ENCODE data around the gene NALCN.

The NALCN gene

GRCh38 chr13:101190337-101190736 lies 226.0 kb downstream of the NALCN start:
- no peak for FAIRE-seq

- FAIRE-seq, result no peak
Measured at GRCh38 chr13:101185606-101186005, 230.7 kb downstream of the NALCN start.

- FAIRE-seq, result no peak
Measured at GRCh38 chr13:101181076-101181685, 235.1 kb downstream of the NALCN start.

DNA sequence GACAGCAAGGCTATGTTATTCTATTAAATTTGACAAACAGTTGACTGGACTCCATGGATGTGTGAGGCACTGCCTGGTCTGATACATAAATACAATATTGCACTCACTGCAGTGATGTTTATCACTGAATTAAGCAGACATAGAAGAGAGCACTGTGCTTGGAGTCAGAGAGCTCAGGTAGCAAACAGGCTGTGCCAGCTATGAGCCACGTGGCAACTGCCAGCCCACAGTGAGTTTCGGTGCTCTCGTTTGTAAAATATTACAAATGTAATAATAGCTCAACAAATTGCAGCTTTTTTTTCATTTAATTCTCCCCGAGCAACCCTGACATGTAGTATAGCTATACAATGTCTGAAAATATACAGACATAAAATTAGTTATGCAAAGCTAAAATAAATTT lies 237.3 kb downstream of the NALCN start:
- FAIRE-seq, result no peak

DNA sequence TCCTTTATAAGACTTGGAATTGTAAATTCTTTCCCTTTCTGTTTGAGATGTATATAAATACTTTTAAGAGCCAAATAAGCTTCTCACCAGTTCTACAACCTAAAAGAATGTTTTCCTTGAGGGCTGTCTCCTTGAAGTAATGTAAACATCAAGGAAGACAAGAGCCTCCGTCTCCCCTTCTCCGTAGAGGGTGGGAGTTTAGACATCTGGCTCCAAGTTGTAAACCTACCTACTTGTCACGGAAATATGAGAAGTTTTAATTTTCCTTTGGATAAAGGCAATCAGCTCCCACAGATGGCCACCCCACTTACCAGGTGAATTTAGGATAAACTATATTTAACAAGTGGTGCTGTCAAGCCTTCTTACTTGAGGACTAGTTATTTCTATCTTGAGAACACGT lies 237.9 kb downstream of the NALCN start:
- no peak for FAIRE-seq

- FAIRE-seq, result no peak
Measured at GRCh38 chr13:101170306-101170705, 246.0 kb downstream of the NALCN start.

GRCh38 chr13:101157261-101157660 lies 259.0 kb downstream of the NALCN start:
- no peak for FAIRE-seq

DNA sequence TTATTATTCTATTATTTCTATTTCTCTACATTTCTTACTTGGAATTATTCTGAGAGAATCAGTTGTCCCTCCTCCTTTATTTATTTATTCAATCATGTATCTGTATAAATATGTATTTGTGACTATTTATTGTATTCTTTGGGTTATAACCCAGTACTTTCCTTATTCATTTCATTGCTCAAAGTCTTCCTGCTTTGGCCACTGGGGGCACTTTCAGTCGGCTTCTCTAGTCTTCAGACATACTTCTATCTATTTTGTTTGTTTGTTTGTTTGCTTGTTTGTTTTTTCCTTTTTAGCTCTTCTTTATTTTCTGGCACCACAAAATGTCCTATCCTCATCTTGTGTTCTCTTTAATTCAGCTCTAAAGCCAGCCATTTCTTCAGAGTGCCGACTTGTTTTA lies 260.4 kb downstream of the NALCN start:
- FAIRE-seq, result peak; percentile 88

DNA sequence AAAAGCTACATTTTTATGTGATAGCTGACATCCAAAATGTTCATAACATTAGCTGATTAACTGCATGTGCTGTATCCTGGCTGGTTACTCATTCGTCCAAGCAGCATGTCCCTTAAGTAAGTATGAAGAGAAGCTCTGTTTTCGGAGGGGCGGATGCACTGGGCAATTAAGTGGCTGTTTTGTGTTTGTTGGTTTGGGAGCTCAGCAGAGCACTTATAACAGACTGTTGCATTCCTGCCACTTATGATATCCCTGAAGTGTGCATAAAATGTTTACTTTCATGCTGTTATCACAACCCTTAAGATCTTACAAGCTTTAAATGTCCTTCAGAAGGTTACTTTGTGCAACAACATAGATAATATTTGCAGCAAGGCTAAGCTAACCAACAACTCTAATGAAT lies 264.1 kb downstream of the NALCN start:
- FAIRE-seq, result no peak

GRCh38 chr13:101150998-101151397 lies 265.3 kb downstream of the NALCN start:
- no peak for FAIRE-seq

DNA sequence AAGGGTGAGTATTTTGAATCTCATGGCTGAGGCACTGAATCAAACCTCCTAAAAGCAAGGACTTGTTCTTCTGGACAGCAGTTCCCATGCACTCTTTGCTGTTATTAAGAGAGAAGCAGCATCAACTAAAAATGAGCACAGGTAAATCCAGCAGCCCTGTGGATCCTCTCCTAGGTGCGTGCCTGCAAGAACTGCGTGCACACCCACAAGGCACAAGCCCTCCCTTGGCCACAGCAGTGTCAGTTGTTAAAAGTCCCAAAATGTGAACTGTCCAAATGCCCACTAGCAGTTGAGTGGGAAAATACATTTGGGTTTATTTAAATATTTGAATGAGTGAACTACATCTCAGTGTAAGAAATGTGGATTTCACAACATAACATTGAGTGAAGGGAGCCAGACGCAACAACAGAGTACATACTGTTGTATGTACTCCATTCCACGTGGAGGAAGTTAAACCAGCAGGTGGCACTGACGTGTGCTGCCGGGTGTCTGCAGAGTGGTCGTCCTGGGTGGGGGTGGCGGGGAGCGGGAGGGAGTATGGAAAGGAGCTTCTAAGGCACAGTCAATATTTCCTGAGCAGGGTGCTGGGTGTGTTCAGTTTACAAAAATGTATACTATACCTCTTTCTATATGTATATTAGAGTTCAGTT lies 266.4 kb downstream of the NALCN start:
- no peak for FAIRE-seq

GRCh38 chr13:101146101-101146898 lies 270.0 kb downstream of the NALCN start:
- peak; percentile 97 for FAIRE-seq

DNA sequence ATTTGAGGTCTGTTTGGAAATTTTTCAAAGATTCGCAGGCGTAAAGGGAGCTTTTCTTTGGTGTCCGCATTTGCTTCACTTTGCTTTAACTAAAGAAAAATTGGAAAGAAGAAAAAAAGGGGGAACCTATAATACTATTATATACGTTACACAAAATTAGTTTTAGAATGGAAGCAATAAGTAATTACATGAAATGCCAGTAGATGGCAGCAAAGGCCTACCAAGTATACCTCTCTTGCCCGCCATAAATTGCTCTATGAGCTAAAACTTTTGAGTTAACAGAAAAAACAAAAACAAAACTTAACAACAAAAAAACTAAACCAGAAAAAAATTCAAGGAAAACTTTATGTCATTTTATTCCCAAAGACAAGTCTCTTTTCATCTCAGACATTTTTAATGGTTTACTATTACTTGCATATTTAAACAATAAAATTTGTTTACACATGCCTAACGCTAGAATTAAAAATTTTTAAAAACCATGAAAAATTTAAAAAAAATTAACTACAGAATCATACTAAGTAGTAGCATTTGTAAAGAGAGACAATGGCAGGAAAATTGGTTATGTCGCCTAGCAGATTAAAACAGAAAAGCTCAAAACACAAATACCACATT lies 271.4 kb downstream of the NALCN start:
- FAIRE-seq, result peak; percentile 99

- no peak for FAIRE-seq
Measured at GRCh38 chr13:101140936-101141335, 275.4 kb downstream of the NALCN start.

DNA sequence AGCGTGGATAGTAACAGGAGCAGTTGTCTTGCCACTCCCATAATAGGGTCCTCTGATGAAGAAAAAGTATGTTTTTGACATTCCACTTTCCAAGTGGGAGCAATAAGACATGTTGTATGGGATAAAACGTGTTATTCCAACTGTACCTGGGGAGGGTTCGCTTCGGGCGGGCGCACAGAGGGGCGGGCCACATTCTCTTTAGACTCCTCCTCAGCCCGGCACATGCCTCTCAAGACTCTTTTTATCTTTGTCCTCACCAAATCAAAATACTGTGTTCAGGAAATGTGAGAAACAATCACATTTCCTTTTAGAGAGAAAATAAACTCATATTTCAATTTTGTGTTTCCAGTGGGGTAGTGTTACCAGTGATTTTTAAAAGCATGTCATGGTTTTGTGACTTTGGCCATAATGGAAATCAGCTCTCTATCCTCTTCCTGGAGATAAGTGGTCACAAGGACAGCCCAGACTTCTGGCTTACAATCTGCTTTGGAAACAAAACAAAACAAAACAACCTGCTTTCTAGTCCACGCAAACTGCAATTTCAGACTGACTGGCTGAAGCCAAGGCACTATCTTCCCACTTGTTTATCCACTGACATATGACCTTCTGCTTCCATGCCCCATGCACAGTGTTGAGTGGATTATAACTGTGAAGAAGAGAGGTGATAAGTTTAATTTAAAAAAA lies 276.1 kb downstream of the NALCN start:
- FAIRE-seq, result no peak

DNA sequence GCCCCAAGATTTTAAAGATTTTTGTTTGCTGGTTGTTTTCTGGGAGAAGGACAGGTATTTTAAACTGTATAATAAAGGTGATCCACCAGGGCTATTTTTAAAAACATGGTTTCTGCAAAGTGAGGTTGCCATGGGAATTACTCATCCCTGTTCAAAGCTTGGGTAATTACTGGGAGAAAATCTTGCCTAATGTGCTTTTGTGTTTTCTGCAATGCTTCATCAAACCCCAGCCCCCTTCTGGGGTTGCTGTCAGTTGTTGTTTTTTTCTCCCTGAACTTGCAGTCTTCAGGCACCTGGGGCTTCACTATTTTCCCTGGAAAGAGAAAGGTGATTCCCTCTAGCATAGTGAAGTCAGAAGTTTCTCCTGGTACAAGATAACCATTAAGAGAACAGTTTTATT lies 277.2 kb downstream of the NALCN start:
- no peak for FAIRE-seq

GRCh38 chr13:101127741-101128353 lies 288.5 kb downstream of the NALCN start:
- peak; percentile 97 for FAIRE-seq

- no peak for FAIRE-seq
Measured at GRCh38 chr13:101123028-101123427, 293.3 kb downstream of the NALCN start.

DNA sequence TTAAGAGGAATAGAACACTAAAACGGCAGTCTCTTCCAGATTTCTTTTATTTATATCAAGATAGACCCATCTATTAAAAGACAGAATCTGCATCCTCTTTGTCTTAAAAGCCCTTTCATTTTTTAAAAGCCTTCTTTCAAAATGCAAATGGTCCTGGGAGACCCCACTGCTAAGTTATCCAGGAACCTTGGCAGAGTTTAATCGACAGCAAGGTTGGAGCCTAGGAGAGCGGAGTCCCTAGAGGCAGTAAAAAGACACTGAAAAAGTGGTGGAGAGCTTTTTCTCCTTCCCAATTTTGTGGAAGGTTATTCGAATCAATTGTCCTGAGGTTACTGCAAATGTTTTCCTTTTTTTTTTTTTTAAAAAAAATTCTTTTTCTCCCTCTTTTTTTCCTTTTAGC lies 294.7 kb downstream of the NALCN start:
- FAIRE-seq, result no peak

GRCh38 chr13:101120007-101120406 lies 296.3 kb downstream of the NALCN start:
- no peak for FAIRE-seq

GRCh38 chr13:101116826-101117225 lies 299.5 kb downstream of the NALCN start:
- no peak for FAIRE-seq

GRCh38 chr13:101116341-101116740 lies 300.0 kb downstream of the NALCN start:
- FAIRE-seq, result no peak

DNA sequence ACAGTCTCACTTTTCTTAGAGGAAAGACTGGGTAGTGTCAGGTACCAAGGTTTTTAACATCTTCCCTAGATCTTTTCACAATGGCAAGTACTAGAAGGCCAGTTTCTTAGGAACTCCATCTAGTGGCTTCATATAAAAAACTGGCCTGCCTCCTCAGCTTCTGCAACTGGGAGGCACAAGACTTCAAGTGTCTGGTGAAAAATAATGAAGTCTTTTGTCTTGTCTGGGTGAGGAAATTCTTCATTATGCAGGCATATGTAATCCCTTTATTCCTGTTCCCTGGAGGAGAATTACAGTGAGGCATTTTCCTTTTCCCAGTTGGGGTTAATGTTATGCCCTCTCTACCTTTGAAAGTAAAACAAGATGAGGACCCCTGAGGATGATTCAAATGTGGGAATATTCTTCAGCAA lies 300.5 kb downstream of the NALCN start:
- FAIRE-seq, result peak; percentile 64

Data from A204.1 (cell line).